ENCODE data around the gene C8A.

The C8A gene

GRCh38 chr1:56854521-56855099 lies at the start of gene C8A:
Gene C8A (plus strand): TSS chr1:56854797. CDS start chr1:56854902, 105 bp downstream.
- H3K27ac ChIP-seq, result no peak within 1 kb of the TSS
- no peak for DNase-seq (ENCODE audit: low read depth, low spot score)

GRCh38 chr1:56806804-56807203 lies 47.8 kb upstream of the C8A start:
- DNase-seq (ENCODE audit: low read depth, low spot score), result no peak
- H3K27ac ChIP-seq, result no peak overlapping the region

GRCh38 chr1:56808410-56808809 lies 46.2 kb upstream of the C8A start:
- H3K27ac ChIP-seq, result no peak overlapping the region

GRCh38 chr1:56811331-56811730 lies 43.3 kb upstream of the C8A start:
- no peak overlapping the region for H3K27ac ChIP-seq
- DNase-seq (ENCODE audit: low read depth, low spot score), result no peak

More at GRCh38 chr1:56808410-56808809, 46.2 kb upstream of the C8A start:
- DNase-seq (ENCODE audit: low read depth, low spot score), result no peak

GRCh38 chr1:56814205-56814604 lies 40.4 kb upstream of the C8A start:
- no peak for DNase-seq (ENCODE audit: low read depth, low spot score)
- no peak overlapping the region for H3K27ac ChIP-seq

- H3K27ac ChIP-seq, result no peak overlapping the region
- DNase-seq (ENCODE audit: low read depth, low spot score), result no peak
These were observed 38.3 kb upstream of the C8A start for GRCh38 chr1:56816264-56816663.

- DNase-seq (ENCODE audit: low read depth, low spot score), result no peak
- no peak overlapping the region for H3K27ac ChIP-seq
These were observed 37.7 kb upstream of the C8A start for GRCh38 chr1:56816909-56817308.

GRCh38 chr1:56817716-56818463 lies 36.7 kb upstream of the C8A start:
- no peak for DNase-seq (ENCODE audit: low read depth, low spot score)
- no peak overlapping the region for H3K27ac ChIP-seq

- no peak for DNase-seq (ENCODE audit: low read depth, low spot score)
- no peak within 1 kb of the TSS for H3K27ac ChIP-seq
These were observed 35.2 kb upstream of the C8A start, which contains the start of gene FYB2 for GRCh38 chr1:56819387-56819899. Gene FYB2 (minus strand): TSS chr1:56819404. CDS start chr1:56819290, 114 bp downstream.

GRCh38 chr1:56820755-56821461 lies 33.7 kb upstream of the C8A start:
- no peak for DNase-seq (ENCODE audit: low read depth, low spot score)
- H3K27ac ChIP-seq, result no peak overlapping the region

GRCh38 chr1:56821462-56821797 lies 33.2 kb upstream of the C8A start:
- no peak for DNase-seq (ENCODE audit: low read depth, low spot score)
- no peak overlapping the region for H3K27ac ChIP-seq

- no peak for DNase-seq (ENCODE audit: low read depth, low spot score)
- no peak overlapping the region for H3K27ac ChIP-seq
These were observed 30.3 kb upstream of the C8A start for GRCh38 chr1:56824271-56824670.

- DNase-seq (ENCODE audit: low read depth, low spot score), result no peak
- H3K27ac ChIP-seq, result no peak overlapping the region
These were observed 29.7 kb upstream of the C8A start for GRCh38 chr1:56824938-56825337.

GRCh38 chr1:56825436-56825835 lies 29.2 kb upstream of the C8A start:
- H3K27ac ChIP-seq, result no peak overlapping the region
- DNase-seq (ENCODE audit: low read depth, low spot score), result no peak

GRCh38 chr1:56827711-56828110 lies 26.9 kb upstream of the C8A start:
- no peak for DNase-seq (ENCODE audit: low read depth, low spot score)
- H3K27ac ChIP-seq, result no peak overlapping the region

GRCh38 chr1:56830052-56830451 lies 24.5 kb upstream of the C8A start:
- H3K27ac ChIP-seq, result no peak overlapping the region
- no peak for DNase-seq (ENCODE audit: low read depth, low spot score)

- H3K27ac ChIP-seq, result peak overlapping the region; percentile 35
- DNase-seq (ENCODE audit: low read depth, low spot score), result peak; percentile 72
These were observed 22.5 kb upstream of the C8A start for GRCh38 chr1:56831871-56832693.

GRCh38 chr1:56833088-56833487 lies 21.5 kb upstream of the C8A start:
- H3K27ac ChIP-seq, result peak overlapping the region; percentile 35
- DNase-seq (ENCODE audit: low read depth, low spot score), result no peak

GRCh38 chr1:56834137-56834900 lies 20.3 kb upstream of the C8A start:
- DNase-seq (ENCODE audit: low read depth, low spot score), result no peak
- no peak overlapping the region for H3K27ac ChIP-seq

GRCh38 chr1:56835657-56836056 lies 18.9 kb upstream of the C8A start:
- no peak for DNase-seq (ENCODE audit: low read depth, low spot score)
- H3K27ac ChIP-seq, result no peak overlapping the region

Data from epithelial cell of prostate (primary cell).